ENCODE results near the gene CTPS1.

GRCh38 chr1:41030872-41031616 lies 51.5 kb downstream of the CTPS1 start:
- TF ChIP-seq CTCF (IDR thresholded peaks at IDR 0.05; ENCODE audit: low read length): no peak
- TF ChIP-seq EZH2phosphoT487 (IDR thresholded peaks at IDR 0.05; ENCODE audit: low read length): no peak

Measured in MM.1S (cell line).